Stimulated activated CD8-positive, alpha-beta memory T cell treated with anti-CD3 and anti-CD28 coated beads, Interleukin-15, amount 100 ng/mL, for 1 hour (primary cell): ENCODE data around the gene GRK1.

ENCODE experiments used
- DNase-seq: peaks from one replicate; pipeline ENCODE4 v3.0.0-alpha.2; 2020; ENCODE audit warnings: low read depth

GRK1 gene

GRCh38 chr13:113729187-113730019 is 62.4 kb downstream of the GRK1 start:
- no peak for DNase-seq

GRCh38 chr13:113730258-113730691 is 63.3 kb downstream of the GRK1 start:
- no peak for DNase-seq

GRCh38 chr13:113730831-113731191 is 63.8 kb downstream of the GRK1 start:
- DNase-seq: no peak

GRCh38 chr13:113731192-113732175 is 64.5 kb downstream of the GRK1 start:
- no peak for DNase-seq

GRCh38 chr13:113732176-113732960 is 65.3 kb downstream of the GRK1 start:
- DNase-seq: no peak

- no peak for DNase-seq
Observed at GRCh38 chr13:113732961-113733950, 66.2 kb downstream of the GRK1 start.

DNA sequence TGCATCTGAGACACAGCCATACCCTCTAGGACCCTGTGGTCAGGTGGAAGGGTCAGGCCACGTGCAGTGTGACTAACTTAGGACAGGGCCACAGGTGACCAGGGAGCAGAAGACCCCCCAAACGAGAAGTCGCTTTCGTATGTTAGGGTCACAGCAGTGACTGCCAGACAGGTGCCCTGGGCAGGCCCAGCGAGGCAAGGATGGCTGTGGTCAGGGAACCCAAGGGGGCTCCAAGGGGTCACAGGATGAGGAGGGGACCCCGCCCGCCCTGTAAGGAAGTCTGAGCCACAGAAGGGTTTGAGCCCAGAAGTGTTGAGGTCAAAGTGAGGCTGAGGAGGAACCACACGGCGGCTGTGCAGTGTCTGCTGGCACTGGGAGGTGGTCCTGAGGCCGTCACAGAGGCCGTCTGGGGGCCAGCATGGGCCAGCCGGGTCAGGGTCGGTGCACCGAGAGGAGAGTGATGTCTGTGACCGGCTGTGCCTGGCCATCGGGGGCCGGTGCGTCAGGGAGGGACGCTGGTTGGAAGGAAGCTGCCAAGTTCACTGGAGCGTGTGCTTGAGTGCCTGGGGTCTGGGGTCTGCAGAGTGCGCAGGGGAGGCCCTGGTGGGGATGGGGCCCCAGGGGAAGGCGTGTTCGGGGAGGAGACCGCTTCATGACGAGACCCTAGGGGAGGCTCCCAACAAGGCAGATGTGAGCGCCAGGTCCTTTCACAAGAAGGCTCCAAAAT is 67.2 kb downstream of the GRK1 start:
- no peak for DNase-seq

GRCh38 chr13:113734826-113735125 is 67.8 kb downstream of the GRK1 start:
- no peak for DNase-seq

DNA sequence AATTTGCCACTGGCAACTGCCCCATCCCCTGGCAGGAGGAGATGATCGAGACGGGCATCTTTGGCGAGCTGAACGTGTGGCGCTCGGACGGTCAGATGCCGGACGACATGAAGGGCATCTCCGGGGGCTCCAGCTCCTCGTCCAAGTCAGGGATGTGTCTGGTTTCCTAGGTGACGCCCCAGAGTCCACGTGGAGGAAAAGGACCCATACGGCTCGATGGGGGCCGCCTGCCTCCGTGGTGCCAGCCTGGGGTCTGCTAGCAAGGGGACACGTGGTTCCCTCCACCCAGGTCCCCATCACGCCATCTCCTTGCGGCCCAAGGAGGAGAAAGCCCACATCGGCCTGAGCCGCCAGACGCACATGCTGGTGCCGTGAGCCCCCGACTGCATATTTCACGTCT is 68.2 kb downstream of the GRK1 start:
- DNase-seq: no peak

GRCh38 chr13:113735750-113736149 is 68.7 kb downstream of the GRK1 start:
- no peak for DNase-seq

DNA sequence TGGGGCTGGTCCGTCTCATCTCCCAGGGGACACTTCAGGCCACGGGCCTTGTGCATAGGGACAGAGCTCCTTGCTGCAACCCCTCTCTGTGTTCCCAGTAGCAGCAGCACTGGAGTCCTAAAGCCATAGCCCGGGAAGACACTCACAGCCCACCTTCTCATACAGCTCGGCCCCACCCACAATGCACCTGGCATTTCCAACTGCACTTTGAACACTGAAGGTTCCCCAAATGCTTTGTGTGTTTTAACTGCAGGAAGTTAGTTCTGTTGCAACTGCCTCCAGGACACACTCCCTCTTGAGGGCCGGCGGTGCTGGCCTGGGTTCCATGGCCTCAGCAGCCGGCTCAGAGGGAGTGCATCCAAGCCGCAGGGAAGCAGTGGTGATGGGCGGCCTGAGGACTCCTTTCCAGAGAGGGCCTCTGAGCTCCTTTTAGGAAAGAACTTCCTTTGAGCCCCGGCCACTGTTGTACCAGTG is 69.3 kb downstream of the GRK1 start:
- no peak for DNase-seq

- no peak for DNase-seq
Observed at GRCh38 chr13:113737803-113738202, 70.8 kb downstream of the GRK1 start.

DNA sequence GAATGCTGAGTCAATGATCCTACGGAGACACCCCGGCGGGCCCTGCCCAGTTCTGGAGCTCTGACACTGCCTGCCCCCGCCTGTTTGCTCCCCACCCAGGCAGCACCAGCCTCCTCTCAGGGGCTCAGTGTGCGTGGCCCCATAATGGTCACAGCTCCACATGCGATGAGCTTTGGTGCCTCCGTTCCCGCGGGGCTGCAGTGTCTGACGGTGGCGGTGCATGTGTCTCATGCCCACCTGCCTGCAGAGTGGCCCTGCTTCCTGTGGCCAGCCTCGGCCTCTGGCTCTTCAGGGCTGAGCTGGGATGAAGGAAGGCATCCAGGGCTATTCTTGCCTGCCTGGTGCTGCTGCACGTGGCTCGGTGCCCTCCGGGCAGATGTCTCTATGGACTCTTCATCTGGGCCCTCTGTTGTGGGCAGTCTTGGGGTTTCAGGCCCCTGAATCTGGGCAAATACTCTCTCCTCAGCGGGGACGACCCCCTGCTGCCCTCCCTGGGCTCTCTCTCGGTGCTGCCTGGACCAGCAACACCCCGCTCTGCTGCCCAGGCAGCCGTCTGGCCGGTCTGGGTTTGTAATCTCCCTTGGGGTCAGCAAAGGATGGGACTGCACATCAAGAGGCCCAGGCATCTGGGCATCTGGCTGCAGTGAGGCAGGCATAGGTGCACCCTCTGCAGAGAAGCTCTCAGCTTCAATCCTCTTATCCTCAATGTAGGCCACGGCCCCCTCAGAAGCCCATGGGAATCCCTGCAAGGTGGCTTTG is 72.7 kb downstream of the GRK1 start:
- DNase-seq: no peak

DNA sequence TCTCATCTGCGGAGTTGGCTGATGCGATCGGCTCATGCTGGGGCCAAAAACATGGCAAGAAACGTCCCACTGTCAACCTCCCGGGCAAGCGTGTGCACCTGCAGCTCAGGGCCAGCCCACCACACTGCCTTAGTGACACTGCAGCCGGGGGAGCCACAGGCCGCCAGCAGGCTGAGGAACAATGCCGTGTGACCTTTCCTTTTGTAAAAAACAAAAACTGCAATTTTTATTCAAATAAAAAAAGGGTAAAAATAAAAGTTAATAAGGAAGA is 73.2 kb downstream of the GRK1 start:
- DNase-seq: no peak

GRCh38 chr13:113740661-113741060 is 73.6 kb downstream of the GRK1 start:
- DNase-seq: no peak

DNA sequence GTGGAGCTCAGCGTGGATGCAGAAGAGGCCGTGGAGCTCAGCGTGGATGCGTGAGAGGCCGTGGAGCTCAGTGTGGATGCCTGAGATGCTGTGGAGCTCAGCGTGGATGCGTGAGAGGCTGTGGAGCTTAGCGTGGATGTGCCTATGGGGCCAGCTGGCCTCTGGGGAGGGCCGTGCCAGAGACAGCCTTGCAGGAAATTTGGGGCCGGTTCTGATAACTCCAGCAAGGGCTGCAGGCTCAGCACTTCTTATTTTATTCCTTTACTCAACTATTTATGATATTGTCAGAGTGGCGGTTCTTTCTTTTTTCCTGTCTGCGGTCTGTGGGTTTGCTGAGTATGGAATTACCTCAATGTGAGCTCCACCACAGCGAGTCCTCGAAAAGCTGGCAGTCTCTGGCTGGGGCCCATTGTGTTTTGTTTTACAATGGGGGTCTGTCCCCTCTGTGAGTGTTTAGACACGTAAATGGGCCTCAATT is 74.2 kb downstream of the GRK1 start:
- DNase-seq: no peak

GRCh38 chr13:113742000-113742441 is 75.0 kb downstream of the GRK1 start:
- no peak for DNase-seq

- no peak for DNase-seq
Observed at GRCh38 chr13:113742445-113743120, 75.6 kb downstream of the GRK1 start.
